ENCODE data around the gene RNF123.

Gene RNF123

DNA sequence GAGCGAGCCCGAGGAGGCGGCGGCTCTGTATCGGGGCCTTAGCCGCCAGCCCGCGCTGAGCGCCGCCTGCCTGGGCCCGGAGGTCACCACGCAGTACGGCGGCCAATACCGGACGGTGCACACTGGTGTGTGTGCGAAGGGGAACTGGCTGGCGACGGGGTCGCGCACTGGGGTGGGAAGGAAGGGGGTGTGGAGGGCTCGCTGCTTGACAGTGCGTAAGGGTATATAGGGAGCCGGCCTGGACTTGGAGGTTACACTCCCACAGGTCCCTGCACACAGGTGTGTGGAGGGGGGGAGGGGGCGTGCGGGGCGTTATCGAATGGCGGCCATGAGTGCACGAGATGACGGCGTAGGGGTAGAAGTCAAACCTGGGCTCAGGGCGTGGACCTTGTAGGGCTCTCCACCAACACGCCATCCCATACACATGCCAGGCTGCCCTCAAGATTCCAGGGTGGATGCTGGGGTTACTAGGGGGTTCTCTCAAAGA lies 14.8 kb upstream of the RNF123 start:
- peaks cover 34% of the 10 kb centered on the region for H3K36me3 ChIP-seq (ENCODE audit: control insufficient read depth, insufficient read depth, low read length)
- H3K4me3 ChIP-seq (replicated peaks; ENCODE audit: low read depth, low read length), result peak overlapping the region; percentile 89
- no peaks in the 10 kb centered on the region for H3K27me3 ChIP-seq (replicated peaks; ENCODE audit: control insufficient read depth, insufficient read depth, low read length)
- TF ChIP-seq, protein P1, sequence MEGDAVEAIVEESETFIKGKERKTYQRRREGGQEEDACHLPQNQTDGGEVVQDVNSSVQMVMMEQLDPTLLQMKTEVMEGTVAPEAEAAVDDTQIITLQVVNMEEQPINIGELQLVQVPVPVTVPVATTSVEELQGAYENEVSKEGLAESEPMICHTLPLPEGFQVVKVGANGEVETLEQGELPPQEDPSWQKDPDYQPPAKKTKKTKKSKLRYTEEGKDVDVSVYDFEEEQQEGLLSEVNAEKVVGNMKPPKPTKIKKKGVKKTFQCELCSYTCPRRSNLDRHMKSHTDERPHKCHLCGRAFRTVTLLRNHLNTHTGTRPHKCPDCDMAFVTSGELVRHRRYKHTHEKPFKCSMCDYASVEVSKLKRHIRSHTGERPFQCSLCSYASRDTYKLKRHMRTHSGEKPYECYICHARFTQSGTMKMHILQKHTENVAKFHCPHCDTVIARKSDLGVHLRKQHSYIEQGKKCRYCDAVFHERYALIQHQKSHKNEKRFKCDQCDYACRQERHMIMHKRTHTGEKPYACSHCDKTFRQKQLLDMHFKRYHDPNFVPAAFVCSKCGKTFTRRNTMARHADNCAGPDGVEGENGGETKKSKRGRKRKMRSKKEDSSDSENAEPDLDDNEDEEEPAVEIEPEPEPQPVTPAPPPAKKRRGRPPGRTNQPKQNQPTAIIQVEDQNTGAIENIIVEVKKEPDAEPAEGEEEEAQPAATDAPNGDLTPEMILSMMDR (IDR thresholded peaks at IDR 0.05; ENCODE audit: insufficient read depth, low read length, poor library complexity, severe bottlenecking), result no peak
- no peak for DNase-seq (ENCODE audit: extremely low read depth, insufficient read length)

DNA sequence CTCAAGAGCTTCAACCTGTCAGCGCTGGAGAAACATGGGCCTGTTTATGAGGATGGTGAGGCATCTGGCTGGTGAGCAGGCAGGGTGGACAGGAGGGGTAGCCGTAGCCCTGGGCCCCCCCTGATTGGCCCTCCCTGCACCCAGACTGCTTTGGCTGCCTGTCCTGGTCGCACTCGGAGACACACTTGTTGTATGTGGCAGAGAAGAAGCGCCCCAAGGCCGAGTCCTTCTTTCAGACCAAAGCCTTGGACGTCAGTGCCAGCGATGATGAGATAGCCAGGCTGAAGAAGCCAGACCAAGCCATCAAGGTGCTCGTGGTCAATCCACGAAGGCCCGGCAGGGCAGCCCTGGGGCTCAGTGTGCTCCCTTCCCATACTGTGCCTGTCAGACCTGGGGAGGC lies 13.4 kb upstream of the RNF123 start:
- DNase-seq (ENCODE audit: extremely low read depth, insufficient read length), result no peak
- TF ChIP-seq, protein P1 (IDR thresholded peaks at IDR 0.05; ENCODE audit: insufficient read depth, low read length, poor library complexity, severe bottlenecking), result no peak
- Histone ChIP-seq H3K4me3 (replicated peaks; ENCODE audit: low read depth, low read length) (no peak overlapping the region), H3K36me3 (ENCODE audit: control insufficient read depth, insufficient read depth, low read length) (peaks cover 47% of the 10 kb centered on the region), H3K27me3 (replicated peaks; ENCODE audit: control insufficient read depth, insufficient read depth, low read length) (no peaks in the 10 kb centered on the region)

GRCh38 chr3:49680493-49681231 lies 8.7 kb upstream of the RNF123 start:
- peaks cover 71% of the 10 kb centered on the region for H3K36me3 ChIP-seq (ENCODE audit: control insufficient read depth, insufficient read depth, low read length)
- TF ChIP-seq, protein P1 (IDR thresholded peaks at IDR 0.05; ENCODE audit: insufficient read depth, low read length, poor library complexity, severe bottlenecking), result no peak
- DNase-seq (ENCODE audit: extremely low read depth, insufficient read length), result no peak

DNA sequence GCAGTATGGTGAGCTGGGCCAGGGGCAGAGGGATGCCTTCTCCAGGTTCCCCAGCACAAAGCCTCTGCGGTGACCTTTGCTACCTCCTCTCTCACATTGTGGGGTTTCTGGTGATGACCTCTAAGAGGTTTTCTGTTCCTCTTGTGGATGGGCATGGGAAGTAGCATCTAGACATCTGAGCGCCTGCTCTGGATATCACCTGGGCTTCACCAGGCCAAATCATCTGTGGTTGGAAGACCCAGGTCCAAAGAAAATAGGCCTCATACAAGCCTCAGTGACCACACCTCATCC lies 8.2 kb upstream of the RNF123 start:
- peaks cover 67% of the 10 kb centered on the region for H3K36me3 ChIP-seq (ENCODE audit: control insufficient read depth, insufficient read depth, low read length)
- H3K4me3 ChIP-seq (replicated peaks; ENCODE audit: low read depth, low read length), result no peak overlapping the region
- no peak for DNase-seq (ENCODE audit: extremely low read depth, insufficient read length)
- TF ChIP-seq, protein P1 (IDR thresholded peaks at IDR 0.05; ENCODE audit: insufficient read depth, low read length, poor library complexity, severe bottlenecking), result no peak
- no peaks in the 10 kb centered on the region for H3K27me3 ChIP-seq (replicated peaks; ENCODE audit: control insufficient read depth, insufficient read depth, low read length)

More at GRCh38 chr3:49680493-49681231, 8.7 kb upstream of the RNF123 start:
- no peak overlapping the region for H3K4me3 ChIP-seq (replicated peaks; ENCODE audit: low read depth, low read length)
- H3K27me3 ChIP-seq (replicated peaks; ENCODE audit: control insufficient read depth, insufficient read depth, low read length), result no peaks in the 10 kb centered on the region

DNA sequence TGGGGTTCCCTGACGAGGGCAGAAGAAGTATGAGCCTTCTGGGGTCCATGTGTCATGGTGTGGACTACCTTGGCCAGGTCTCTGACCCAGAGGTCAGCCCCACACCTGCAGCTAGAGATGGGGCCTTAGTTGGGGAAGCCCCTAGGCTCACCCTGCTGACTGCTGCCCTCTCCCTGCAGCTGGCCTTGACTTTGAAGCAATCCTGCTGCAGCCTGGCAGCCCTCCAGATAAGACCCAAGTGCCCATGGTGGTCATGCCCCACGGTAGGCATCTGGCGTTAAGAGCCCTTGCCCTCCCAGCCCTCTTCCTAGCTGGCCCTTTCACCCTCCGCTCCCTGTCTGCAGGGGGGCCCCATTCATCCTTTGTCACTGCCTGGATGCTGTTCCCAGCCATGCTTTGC lies 7.8 kb upstream of the RNF123 start:
- no peak for DNase-seq (ENCODE audit: extremely low read depth, insufficient read length)
- Histone ChIP-seq H3K4me3 (replicated peaks; ENCODE audit: low read depth, low read length) (no peak overlapping the region), H3K36me3 (ENCODE audit: control insufficient read depth, insufficient read depth, low read length) (peaks cover 64% of the 10 kb centered on the region), H3K27me3 (replicated peaks; ENCODE audit: control insufficient read depth, insufficient read depth, low read length) (no peaks in the 10 kb centered on the region)
- TF ChIP-seq, protein P1 (IDR thresholded peaks at IDR 0.05; ENCODE audit: insufficient read depth, low read length, poor library complexity, severe bottlenecking), result no peak
